ENCODE data around the gene TMC4.
"Not testable (repeated sequence)": the region's sequence is repeated elsewhere in the genome, so short reads cannot be mapped to it uniquely, and the experiment has no call there.

- not testable (repeated sequence) for TF ChIP-seq POLR2AphosphoS5 (IDR thresholded peaks at IDR 0.05); CTCF (IDR thresholded peaks at IDR 0.05; ENCODE audit: poor library complexity, severe bottlenecking); EZH2 (IDR thresholded peaks at IDR 0.05; ENCODE audit: borderline replicate concordance, insufficient read depth, low read length, poor library complexity, severe bottlenecking); EP300 (conservative IDR thresholded peaks at IDR 0.05; ENCODE audit: poor library complexity, severe bottlenecking); TAF1 (IDR thresholded peaks at IDR 0.05; ENCODE audit: low read depth)
These were observed 41.8 kb upstream of the TMC4 start for GRCh38 chr19:54214734-54215133.

Measured in neural cell (in vitro differentiated cells).